HepG2 (cell line): ENCODE results near the gene TRIM8. TPM values are rescaled to one million over a fixed set of nuclear protein-coding genes. Genes with fewer than 3 reads are reported as not detected.

Experiments
- CBX1 ChIP-seq: IDR thresholded peaks from one replicate; pipeline ENCODE4 v1.6.1; 2016; ENCODE audit warnings: antibody characterized with exemption, low read depth
- GABPA ChIP-seq, 2 experiments: IDR thresholded peaks; 2 replicates each; pipeline ENCODE4 v1.6.1; 2011 to 2016; ENCODE audit warnings: low read depth in 2 of 2, low read length in 1 of 2, missing biosample characterization in 1 of 2, missing genetic modification characterization in 1 of 2
- HOXA5 ChIP-seq: sonication (generic); formaldehyde crosslinking; IDR thresholded peaks from 2 replicates; pipeline ENCODE4 v1.4.0; 2020; ENCODE audit warnings: missing genetic modification reagents
- SMAD3 ChIP-seq: sonication (generic); formaldehyde crosslinking; IDR thresholded peaks from 2 replicates; pipeline ENCODE4 v1.4.0; 2020; ENCODE audit warnings: missing genetic modification reagents
- SOX6 ChIP-seq, 2 experiments: fragments of 450-650 bp in 1 of 2; sonication (generic) in 1 of 2; formaldehyde crosslinking in 1 of 2; IDR thresholded peaks; 2 replicates each; pipeline versions ENCODE4 v1.4.0 to v1.6.1; 2017 to 2020; ENCODE audit warnings: antibody characterized with exemption in 1 of 2, mild to moderate bottlenecking in 1 of 2, missing genetic modification reagents in 1 of 2
- ZFY ChIP-seq: sonication (generic); formaldehyde crosslinking; IDR thresholded peaks from 2 replicates; pipeline ENCODE4 v1.4.0; 2020; ENCODE audit warnings: missing genetic modification reagents
- ZNF607 ChIP-seq: sonication (generic); formaldehyde crosslinking; IDR thresholded peaks from 2 replicates; pipeline ENCODE4 v1.5.1; 2020; ENCODE audit warnings: missing genetic modification reagents, mild to moderate bottlenecking, borderline replicate concordance
- ZNF766 ChIP-seq: sonication (generic); formaldehyde crosslinking; IDR thresholded peaks from 2 replicates; pipeline ENCODE4 v1.5.0; 2020; ENCODE audit warnings: missing genetic modification reagents, borderline replicate concordance
- ZNF839 ChIP-seq: sonication (generic); formaldehyde crosslinking; IDR thresholded peaks from 2 replicates; pipeline ENCODE4 v1.4.0; 2020; ENCODE audit warnings: missing genetic modification reagents, mild to moderate bottlenecking, borderline replicate concordance
- polyA plus RNA-seq, 8 experiments: library from polyadenylated mRNA; depleted of rRNA in 3 of 8; stranded (reverse) in 7 of 8; unstranded in 1 of 8; fragments of >200 nt; fragmentation: Illumina TruSeq in 4 of 8; extraction: Trizol in 4 of 8; gene quantifications; 2 replicates each; pipeline versions ENCODE4 v1.2.1 to v1.2.3, GENCODE V29; 2011 to 2016; ENCODE audit warnings: low read depth in 4 of 8, missing spikeins in 1 of 8, mixed read lengths in 1 of 8; ENCODE audit not compliant: insufficient read depth in 1 of 8
- total RNA-seq, 5 experiments: library from RNA; depleted of rRNA; stranded (reverse); fragments of >200 nt; fragmentation: Illumina TruSeq; extraction: Trizol; gene quantifications; 2 replicates each; pipeline ENCODE4 v1.2.3, GENCODE V29; 2016; ENCODE audit warnings: low read depth in 1 of 5
- TF ChIP-seq, protein P1 (sequence below): sonication (generic); formaldehyde crosslinking; IDR thresholded peaks from one replicate; pipeline ENCODE4 v1.5.1; 2020; ENCODE audit warnings: mild to moderate bottlenecking, missing genetic modification reagents; ENCODE audit errors: not compliant biosample characterization
- TF ChIP-seq, protein P2 (sequence below): sonication (generic); formaldehyde crosslinking; IDR thresholded peaks from 2 replicates; pipeline ENCODE4 v1.4.0; 2020; ENCODE audit warnings: missing genetic modification reagents, borderline replicate concordance
- TF ChIP-seq, protein P3 (sequence below): IDR thresholded peaks from 2 replicates; pipeline ENCODE4 v1.6.1; 2016; ENCODE audit warnings: low read depth, borderline replicate concordance
- TF ChIP-seq, protein P4 (sequence below): sonication (generic); formaldehyde crosslinking; IDR thresholded peaks from 2 replicates; pipeline ENCODE4 v1.5.1; 2020; ENCODE audit warnings: mild to moderate bottlenecking, missing genetic modification reagents, moderate library complexity

TRIM8 gene
- total and polyA plus RNA-seq, 2 of the 13 experiments (the other 11 are each of a cell fraction or from before 2014, with no cell fraction given), result 38.9 to 66.5 TPM

DNA sequence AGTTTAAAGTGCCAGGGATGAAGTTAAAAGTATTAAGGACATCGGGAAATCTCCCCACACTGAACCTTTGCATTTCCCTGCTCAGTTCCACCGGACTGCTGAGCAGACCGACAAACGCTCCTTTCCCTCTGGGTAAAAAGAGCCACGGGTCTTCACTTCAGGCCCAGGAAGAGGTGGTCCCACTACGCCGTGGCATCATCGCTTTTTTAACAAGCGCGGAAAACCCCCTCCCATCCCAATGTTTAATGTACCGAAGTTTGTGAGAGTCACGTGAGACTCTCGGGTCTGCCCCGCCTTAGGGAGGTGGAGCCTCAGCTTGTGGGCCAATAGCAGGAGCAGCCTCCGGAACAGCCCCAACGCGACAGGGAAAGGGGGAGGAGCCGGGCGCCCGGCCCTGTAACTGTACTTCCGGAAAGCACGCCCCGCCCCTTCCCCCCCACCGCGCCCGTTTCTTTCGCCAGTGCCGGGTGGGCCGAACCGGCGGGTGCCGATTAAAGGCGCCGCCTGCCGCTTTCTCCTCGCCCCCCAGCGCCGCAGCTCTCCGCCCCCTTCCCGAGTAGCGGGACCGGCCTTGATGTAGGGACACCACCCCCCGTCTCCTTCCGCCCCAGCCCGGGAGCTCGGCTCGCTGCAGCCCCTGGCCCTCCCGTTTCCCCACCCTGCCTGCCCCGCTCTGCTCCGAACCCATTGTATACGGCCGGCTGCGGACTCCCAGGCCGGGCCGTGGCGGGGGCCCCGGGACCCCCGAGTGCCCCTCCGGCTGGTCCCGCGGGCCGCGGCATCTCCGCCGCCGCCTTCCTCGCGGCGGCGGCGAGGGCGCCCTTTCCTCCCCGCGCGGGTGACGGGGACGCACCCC is 2.2 kb upstream of the TRIM8 start (continued):
- TF ChIP-seq, protein P1, sequence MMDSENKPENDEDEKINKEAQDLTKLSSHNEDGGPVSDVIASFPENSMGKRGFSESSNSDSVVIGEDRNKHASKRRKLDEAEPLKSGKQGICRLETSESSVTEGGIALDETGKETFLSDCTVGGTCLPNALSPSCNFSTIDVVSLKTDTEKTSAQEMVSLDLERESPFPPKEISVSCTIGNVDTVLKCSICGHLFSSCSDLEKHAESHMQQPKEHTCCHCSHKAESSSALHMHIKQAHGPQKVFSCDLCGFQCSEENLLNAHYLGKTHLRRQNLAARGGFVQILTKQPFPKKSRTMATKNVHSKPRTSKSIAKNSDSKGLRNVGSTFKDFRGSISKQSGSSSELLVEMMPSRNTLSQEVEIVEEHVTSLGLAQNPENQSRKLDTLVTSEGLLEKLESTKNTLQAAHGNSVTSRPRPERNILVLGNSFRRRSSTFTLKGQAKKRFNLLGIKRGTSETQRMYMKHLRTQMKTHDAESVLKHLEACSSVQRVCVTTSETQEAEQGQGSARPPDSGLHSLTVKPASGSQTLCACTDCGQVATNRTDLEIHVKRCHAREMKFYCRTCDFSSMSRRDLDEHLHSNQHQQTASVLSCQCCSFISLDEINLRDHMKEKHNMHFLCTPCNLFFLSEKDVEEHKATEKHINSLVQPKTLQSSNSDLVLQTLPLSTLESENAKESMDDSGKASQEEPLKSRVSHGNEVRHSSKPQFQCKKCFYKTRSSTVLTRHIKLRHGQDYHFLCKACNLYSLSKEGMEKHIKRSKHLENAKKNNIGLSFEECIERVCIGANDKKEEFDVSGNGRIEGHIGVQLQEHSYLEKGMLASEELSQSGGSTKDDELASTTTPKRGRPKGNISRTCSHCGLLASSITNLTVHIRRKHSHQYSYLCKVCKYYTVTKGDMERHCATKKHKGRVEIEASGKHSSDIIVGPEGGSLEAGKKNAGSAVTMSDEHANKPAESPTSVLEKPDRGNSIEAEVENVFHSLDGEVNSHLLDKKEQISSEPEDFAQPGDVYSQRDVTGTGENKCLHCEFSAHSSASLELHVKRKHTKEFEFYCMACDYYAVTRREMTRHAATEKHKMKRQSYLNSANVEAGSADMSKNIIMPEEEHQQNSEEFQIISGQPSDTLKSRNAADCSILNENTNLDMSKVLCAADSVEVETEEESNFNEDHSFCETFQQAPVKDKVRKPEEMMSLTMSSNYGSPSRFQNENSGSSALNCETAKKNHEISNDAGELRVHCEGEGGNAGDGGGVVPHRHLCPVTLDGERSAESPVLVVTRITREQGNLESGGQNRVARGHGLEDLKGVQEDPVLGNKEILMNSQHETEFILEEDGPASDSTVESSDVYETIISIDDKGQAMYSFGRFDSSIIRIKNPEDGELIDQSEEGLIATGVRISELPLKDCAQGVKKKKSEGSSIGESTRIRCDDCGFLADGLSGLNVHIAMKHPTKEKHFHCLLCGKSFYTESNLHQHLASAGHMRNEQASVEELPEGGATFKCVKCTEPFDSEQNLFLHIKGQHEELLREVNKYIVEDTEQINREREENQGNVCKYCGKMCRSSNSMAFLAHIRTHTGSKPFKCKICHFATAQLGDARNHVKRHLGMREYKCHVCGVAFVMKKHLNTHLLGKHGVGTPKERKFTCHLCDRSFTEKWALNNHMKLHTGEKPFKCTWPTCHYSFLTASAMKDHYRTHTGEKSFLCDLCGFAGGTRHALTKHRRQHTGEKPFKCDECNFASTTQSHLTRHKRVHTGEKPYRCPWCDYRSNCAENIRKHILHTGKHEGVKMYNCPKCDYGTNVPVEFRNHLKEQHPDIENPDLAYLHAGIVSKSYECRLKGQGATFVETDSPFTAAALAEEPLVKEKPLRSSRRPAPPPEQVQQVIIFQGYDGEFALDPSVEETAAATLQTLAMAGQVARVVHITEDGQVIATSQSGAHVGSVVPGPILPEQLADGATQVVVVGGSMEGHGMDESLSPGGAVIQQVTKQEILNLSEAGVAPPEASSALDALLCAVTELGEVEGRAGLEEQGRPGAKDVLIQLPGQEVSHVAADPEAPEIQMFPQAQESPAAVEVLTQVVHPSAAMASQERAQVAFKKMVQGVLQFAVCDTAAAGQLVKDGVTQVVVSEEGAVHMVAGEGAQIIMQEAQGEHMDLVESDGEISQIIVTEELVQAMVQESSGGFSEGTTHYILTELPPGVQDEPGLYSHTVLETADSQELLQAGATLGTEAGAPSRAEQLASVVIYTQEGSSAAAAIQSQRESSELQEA (CRISPR knock-in tag), result no peak
- TF ChIP-seq ZNF607 (CRISPR knock-in tag) (0 out of 2 replicates have a peak, but pooled peaks have one; percentile 21), ZFY (CRISPR knock-in tag) (peak; percentile 43; the same call in 1 of the 2 replicates), GABPA (IDR thresholded peaks at IDR 0.05; ENCODE audit: low read depth, low read length) (no peak), GABPA (CRISPR knock-in tag; IDR thresholded peaks at IDR 0.05; ENCODE audit: low read depth) (peak; percentile 80), HOXA5 (CRISPR knock-in tag) (peak; percentile 36; the same call in 1 of the 2 replicates), ZNF766 (CRISPR knock-in tag) (0 out of 2 replicates have a peak, but pooled peaks have one; percentile 19), SMAD3 (CRISPR knock-in tag) (0 out of 2 replicates have a peak, but pooled peaks have one; percentile 40), SOX6 (IDR thresholded peaks at IDR 0.05) (no peak), SOX6 (CRISPR knock-in tag; IDR thresholded peaks at IDR 0.05) (peak; percentile 66), ZNF839 (CRISPR knock-in tag) (no peak), CBX1 (no peak)
- TF ChIP-seq, protein P2, sequence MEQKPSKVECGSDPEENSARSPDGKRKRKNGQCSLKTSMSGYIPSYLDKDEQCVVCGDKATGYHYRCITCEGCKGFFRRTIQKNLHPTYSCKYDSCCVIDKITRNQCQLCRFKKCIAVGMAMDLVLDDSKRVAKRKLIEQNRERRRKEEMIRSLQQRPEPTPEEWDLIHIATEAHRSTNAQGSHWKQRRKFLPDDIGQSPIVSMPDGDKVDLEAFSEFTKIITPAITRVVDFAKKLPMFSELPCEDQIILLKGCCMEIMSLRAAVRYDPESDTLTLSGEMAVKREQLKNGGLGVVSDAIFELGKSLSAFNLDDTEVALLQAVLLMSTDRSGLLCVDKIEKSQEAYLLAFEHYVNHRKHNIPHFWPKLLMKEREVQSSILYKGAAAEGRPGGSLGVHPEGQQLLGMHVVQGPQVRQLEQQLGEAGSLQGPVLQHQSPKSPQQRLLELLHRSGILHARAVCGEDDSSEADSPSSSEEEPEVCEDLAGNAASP (CRISPR knock-in tag), result no peak
- TF ChIP-seq, protein P3, sequence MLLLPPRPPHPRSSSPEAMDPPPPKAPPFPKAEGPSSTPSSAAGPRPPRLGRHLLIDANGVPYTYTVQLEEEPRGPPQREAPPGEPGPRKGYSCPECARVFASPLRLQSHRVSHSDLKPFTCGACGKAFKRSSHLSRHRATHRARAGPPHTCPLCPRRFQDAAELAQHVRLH, result peak; percentile 29; the same call in 1 of the 2 replicates
- TF ChIP-seq, protein P4, sequence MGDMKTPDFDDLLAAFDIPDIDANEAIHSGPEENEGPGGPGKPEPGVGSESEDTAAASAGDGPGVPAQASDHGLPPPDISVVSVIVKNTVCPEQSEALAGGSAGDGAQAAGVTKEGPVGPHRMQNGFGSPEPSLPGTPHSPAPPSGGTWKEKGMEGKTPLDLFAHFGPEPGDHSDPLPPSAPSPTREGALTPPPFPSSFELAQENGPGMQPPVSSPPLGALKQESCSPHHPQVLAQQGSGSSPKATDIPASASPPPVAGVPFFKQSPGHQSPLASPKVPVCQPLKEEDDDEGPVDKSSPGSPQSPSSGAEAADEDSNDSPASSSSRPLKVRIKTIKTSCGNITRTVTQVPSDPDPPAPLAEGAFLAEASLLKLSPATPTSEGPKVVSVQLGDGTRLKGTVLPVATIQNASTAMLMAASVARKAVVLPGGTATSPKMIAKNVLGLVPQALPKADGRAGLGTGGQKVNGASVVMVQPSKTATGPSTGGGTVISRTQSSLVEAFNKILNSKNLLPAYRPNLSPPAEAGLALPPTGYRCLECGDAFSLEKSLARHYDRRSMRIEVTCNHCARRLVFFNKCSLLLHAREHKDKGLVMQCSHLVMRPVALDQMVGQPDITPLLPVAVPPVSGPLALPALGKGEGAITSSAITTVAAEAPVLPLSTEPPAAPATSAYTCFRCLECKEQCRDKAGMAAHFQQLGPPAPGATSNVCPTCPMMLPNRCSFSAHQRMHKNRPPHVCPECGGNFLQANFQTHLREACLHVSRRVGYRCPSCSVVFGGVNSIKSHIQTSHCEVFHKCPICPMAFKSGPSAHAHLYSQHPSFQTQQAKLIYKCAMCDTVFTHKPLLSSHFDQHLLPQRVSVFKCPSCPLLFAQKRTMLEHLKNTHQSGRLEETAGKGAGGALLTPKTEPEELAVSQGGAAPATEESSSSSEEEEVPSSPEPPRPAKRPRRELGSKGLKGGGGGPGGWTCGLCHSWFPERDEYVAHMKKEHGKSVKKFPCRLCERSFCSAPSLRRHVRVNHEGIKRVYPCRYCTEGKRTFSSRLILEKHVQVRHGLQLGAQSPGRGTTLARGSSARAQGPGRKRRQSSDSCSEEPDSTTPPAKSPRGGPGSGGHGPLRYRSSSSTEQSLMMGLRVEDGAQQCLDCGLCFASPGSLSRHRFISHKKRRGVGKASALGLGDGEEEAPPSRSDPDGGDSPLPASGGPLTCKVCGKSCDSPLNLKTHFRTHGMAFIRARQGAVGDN, result peak; percentile 72
